A673 (cell line): ENCODE data around the gene TGM6. TPM values are rescaled to one million over a fixed set of nuclear protein-coding genes. Genes with fewer than 3 reads are reported as not detected.

Experiments used
- BruUV-seq: library from RNA; stranded (reverse); fragments of 400-500 nt; replicated peaks from 2 replicates; lab custom pipeline; 2021; lab: Mats Ljungman, UMichigan
- CTCF ChIA-PET: fragments of 300-600 bp; sonication (Branson Sonifier 250); formaldehyde crosslinking; loops from one replicate; lab custom pipeline; 2022; ENCODE audit warnings: antibody characterized with exemption; lab: Charles Lee
- POLR2A ChIA-PET: fragments of 300-600 bp; sonication (Branson Sonifier 250); formaldehyde crosslinking; loops from one replicate; lab custom pipeline; 2022; ENCODE audit warnings: antibody characterized with exemption; ENCODE audit not compliant: low non-redundant PET; lab: Charles Lee
- DNase-seq: peaks from one replicate; pipeline ENCODE4 v3.0.0-alpha.2; 2015; ENCODE audit warnings: low spot score
- H3K27ac ChIP-seq: fragments of 200-600 bp; sonication (generic); 2 replicates; pipeline ENCODE4 v1.5.1; 2016; ENCODE audit warnings: mixed run types, low read depth, mild to moderate bottlenecking, mixed read lengths, antibody characterized with exemption, low read length; ENCODE audit not compliant: poor library complexity, severe bottlenecking
- H3K27me3 ChIP-seq: fragments of 200-600 bp; sonication (generic); replicated peaks from 2 replicates; pipeline ENCODE4 v1.6.1; 2017; ENCODE audit warnings: mixed run types, low read depth, mild to moderate bottlenecking, mixed read lengths, antibody characterized with exemption, low read length; ENCODE audit not compliant: insufficient read depth, poor library complexity
- H3K36me3 ChIP-seq: fragments of 200-600 bp; sonication (generic); 2 replicates; pipeline ENCODE4 v1.6.1; 2016; ENCODE audit warnings: mixed run types, mild to moderate bottlenecking, mixed read lengths, antibody characterized with exemption, low read length; ENCODE audit not compliant: insufficient read depth, poor library complexity, severe bottlenecking
- H3K4me1 ChIP-seq: fragments of 200-600 bp; sonication (generic); 2 replicates; pipeline ENCODE4 v1.6.1; 2017; ENCODE audit warnings: mixed run types, mild to moderate bottlenecking, mixed read lengths, antibody characterized with exemption, low read length; ENCODE audit not compliant: insufficient read depth, poor library complexity, severe bottlenecking
- H3K4me3 ChIP-seq: fragments of 200-600 bp; sonication (generic); 2 replicates; pipeline ENCODE4 v1.5.1; 2016; ENCODE audit warnings: low read depth, mixed run types, mild to moderate bottlenecking, mixed read lengths, low read length; ENCODE audit not compliant: poor library complexity, severe bottlenecking
- H3K9me3 ChIP-seq: fragments of 200-600 bp; sonication (generic); 2 replicates; pipeline ENCODE4 v1.6.1; 2016; ENCODE audit warnings: mixed run types, low read depth, mild to moderate bottlenecking, mixed read lengths, antibody characterized with exemption, low read length; ENCODE audit not compliant: poor library complexity, severe bottlenecking
- EZH2 ChIP-seq: fragments of 200-600 bp; sonication (generic); IDR thresholded peaks from 2 replicates; pipeline ENCODE4 v1.6.1; 2017; ENCODE audit warnings: borderline replicate concordance, low read depth, mild to moderate bottlenecking, mixed read lengths, antibody characterized with exemption, low read length; ENCODE audit not compliant: poor library complexity, severe bottlenecking
- intact Hi-C: fragments of 100-400 bp; cut with micrococcal nuclease; formaldehyde crosslinking; loops from one replicate; pipeline ENCODE4 v1.10.0; 2022; ENCODE audit not compliant: unreplicated experiment
- total RNA-seq: library from RNA; stranded (reverse); gene quantifications from 2 replicates; pipeline ENCODE4 v1.2.3, GENCODE V29; 2021
- TF ChIP-seq, protein P1 (sequence below): fragments of 300-800, 200-600 bp; sonication (generic); conservative IDR thresholded peaks from 2 replicates; pipeline ENCODE4 v1.5.1; 2017; ENCODE audit warnings: low read depth, mild to moderate bottlenecking, antibody characterized with exemption, low read length, moderate library complexity, mixed read lengths

Gene TGM6
- total RNA-seq, 1 experiment from 2014 or later = not detected

DNA sequence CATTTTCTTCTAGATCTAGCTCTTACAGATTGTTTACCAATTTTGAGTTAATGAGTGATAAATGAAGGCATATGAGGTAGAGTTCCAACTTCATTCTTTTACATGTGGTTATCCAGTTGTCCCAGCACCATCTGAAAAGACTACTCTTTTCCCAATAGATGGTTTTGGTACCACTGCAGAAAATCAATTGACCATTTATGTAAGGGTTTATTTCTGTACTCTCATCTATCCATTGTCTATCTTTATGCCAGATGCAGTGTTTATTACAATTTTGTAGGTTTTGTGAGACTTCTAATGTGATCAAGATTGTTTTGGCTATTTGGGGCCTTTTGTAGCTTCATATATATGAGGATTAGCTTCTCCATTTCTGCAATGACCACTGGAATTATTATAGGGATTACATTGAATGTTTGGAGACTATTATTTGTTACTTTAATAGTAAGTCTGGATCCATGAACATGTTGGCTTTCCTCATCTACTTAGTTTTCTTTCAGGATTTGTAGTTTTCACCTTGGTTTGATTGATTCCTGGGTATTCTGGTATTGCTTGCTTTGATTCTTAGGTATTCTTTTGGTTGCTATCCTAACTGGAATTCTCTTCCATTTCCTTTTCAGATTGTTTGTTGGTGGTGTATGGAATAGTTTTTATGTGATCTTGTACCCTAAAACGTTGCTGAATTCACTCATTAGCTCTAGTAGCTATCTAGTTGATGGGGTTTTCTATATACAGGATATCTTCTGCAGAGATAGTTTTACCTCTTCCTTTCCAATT lies 79.5 kb downstream of the TGM6 start:
- Histone ChIP-seq H3K27ac (no peak overlapping the region), H3K9me3 (no peaks in the 10 kb centered on the region), H3K4me3 (no peak overlapping the region), H3K36me3 (peaks cover 60% of the 10 kb centered on the region), H3K4me1 (peaks cover 12% of the 10 kb centered on the region), H3K27me3 (no peaks in the 10 kb centered on the region)
- BruUV-seq = no TSS peak
- TF ChIP-seq, protein P1, sequence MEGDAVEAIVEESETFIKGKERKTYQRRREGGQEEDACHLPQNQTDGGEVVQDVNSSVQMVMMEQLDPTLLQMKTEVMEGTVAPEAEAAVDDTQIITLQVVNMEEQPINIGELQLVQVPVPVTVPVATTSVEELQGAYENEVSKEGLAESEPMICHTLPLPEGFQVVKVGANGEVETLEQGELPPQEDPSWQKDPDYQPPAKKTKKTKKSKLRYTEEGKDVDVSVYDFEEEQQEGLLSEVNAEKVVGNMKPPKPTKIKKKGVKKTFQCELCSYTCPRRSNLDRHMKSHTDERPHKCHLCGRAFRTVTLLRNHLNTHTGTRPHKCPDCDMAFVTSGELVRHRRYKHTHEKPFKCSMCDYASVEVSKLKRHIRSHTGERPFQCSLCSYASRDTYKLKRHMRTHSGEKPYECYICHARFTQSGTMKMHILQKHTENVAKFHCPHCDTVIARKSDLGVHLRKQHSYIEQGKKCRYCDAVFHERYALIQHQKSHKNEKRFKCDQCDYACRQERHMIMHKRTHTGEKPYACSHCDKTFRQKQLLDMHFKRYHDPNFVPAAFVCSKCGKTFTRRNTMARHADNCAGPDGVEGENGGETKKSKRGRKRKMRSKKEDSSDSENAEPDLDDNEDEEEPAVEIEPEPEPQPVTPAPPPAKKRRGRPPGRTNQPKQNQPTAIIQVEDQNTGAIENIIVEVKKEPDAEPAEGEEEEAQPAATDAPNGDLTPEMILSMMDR = no peak
- no peak for TF ChIP-seq EZH2
- ChIA-PET CTCF (no interaction called here), POLR2A (interaction anchor here (0.6 kb wide), 1 partner anchor 344 kb away, joined by 3 read pairs; no protein-coding TSS in a partner anchor)
- no peak for DNase-seq
- intact Hi-C loops = loop anchor here (10.0 kb wide), 1 partner anchor 495 kb away; no protein-coding TSS in a partner anchor

DNA sequence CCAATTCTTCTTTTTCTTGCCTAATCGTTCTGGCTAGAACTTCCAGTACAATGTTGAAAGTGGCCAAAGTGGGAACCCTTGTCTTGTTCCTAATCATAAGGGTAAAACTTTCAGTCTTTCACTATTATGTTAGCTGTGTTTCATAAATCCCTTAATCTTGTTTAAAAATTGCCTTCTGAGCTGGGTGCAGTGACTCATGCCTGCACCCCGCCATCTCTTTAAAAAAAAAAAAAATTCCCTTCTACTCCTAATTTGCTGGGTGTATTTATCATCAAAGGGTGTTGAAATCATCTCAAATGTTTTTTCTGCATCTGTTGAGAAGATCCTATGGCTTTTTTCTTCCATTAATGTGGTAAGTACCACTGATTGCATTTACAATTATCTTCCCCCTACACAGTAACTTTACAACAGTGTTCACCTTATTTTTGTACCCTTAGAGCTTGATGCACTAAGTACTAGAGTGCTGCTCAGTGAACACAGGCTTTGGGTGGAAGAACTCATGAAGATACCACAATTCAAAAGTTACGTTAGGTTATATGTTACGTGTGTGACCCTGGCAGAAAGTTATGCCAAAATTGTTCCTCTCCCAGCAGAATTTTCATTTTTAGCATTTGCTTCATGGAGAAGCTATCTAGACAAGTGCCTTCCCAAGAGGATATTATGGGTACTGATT lies 80.2 kb downstream of the TGM6 start:
- POLR2A ChIA-PET = interaction anchor here (0.6 kb wide), 1 partner anchor 344 kb away, joined by 3 read pairs; no protein-coding TSS in a partner anchor
- DNase-seq = no peak
- H3K27me3 ChIP-seq = no peaks in the 10 kb centered on the region
- TF ChIP-seq, protein P1 = no peak
- TF ChIP-seq EZH2 = no peak
- H3K36me3 ChIP-seq = peaks cover 67% of the 10 kb centered on the region
- no peak overlapping the region for H3K27ac ChIP-seq
- intact Hi-C loops = no loop called here
- H3K4me3 ChIP-seq = no peak overlapping the region
- BruUV-seq = no TSS peak
- CTCF ChIA-PET = interaction anchor here (0.9 kb wide), 2 partner anchors 9 to 61 kb away, joined by 3 to 4 read pairs; no protein-coding TSS in a partner anchor
- H3K4me1 ChIP-seq = peaks cover 12% of the 10 kb centered on the region
- H3K9me3 ChIP-seq = no peaks in the 10 kb centered on the region

DNA sequence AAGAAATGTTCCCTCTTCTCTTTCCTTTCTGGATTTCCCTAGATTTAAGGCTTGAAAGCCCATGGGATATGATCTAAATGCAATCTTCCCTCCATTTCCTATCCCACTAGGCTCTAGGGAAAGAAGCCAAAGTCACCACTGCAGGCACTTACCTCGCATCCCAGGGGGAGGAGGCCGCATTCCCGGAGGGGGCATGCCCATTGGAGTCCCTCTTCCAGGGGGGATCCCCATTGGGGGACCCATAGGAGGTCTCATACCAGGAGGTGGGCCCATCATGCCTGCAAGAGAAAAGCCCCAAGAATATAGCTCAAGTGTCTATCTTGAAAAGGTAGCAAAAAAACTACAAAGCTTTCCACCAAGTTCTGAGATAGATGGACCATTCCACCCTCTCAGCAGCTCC lies 81.8 kb downstream of the TGM6 start:
- no peaks in the 10 kb centered on the region for H3K9me3 ChIP-seq
- CTCF ChIA-PET = no interaction called here
- TF ChIP-seq, protein P1 = no peak
- TF ChIP-seq EZH2 = no peak
- H3K36me3 ChIP-seq = peaks cover 83% of the 10 kb centered on the region
- POLR2A ChIA-PET = no interaction called here
- intact Hi-C loops = no loop called here
- H3K4me1 ChIP-seq = peaks cover 12% of the 10 kb centered on the region
- no peak overlapping the region for H3K27ac ChIP-seq
- no peak overlapping the region for H3K4me3 ChIP-seq
- no peaks in the 10 kb centered on the region for H3K27me3 ChIP-seq
- DNase-seq = no peak
- BruUV-seq = no TSS peak
